ENCODE results near the gene CCDC57. TPM values are rescaled to one million over a fixed set of nuclear protein-coding genes. Genes with fewer than 3 reads are reported as not detected.

The CCDC57 gene
- polyA plus RNA-seq, 1 donor (not counting 4 experiments of a cell fraction or from before 2014, with no cell fraction given) = 19.2 TPM

DNA sequence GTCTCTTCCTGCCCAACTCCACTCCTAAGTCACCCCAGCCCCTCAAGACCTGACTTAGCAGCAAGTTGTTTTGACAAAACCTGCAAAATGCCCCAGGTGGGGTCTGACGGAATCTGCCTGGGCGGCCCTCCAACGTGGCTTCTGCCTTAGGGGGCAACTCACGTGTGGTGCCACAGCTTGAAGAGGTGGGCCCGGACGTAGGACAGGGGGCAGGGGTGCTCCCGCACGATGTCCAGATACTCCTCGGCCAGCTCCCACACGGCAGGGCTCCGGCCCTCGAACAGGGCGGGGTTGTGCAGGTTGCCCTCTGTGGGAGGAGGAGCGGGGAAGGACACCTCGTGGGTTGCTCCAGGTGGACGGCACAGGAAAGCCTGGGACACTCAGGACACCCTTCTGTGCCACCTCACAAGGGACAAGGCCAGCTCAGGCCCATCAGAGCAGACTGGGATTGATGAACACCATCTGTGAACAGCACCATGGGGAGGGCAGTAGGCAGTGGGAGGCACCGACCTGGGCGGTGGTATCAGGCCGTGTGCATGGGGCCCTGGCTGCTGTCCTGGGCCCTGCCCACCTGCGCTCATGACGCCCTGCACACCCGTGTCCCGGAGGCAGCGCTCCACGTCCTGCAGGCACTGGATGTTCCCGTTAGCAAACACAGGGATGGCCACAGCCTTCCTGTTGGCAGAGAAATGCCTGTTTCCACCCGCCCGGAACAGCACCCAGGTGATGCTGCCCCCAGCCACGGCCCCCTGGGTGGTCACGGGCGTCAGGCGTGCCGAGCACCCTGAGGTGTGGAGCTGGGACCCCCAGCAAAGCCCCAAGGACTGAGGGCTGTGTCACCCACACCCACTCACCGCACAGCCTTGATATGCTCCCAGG lies 151.4 kb downstream of the CCDC57 start:
- dilution Hi-C loops (cut with MboI; ENCODE audit: extremely low pct_ligation_motif_present, low sequenced_read_pairs) = no loop called here
- H3K4me1 ChIP-seq (ENCODE audit: control insufficient read depth, extremely low read depth, insufficient read depth, low read length) = peaks cover 12% of the 10 kb centered on the region
- H4K20me1 ChIP-seq (ENCODE audit: control insufficient read depth, extremely low read depth, insufficient read depth, low read length) = peaks cover 9% of the 10 kb centered on the region
- FAIRE-seq (no peak), DNase-seq (ENCODE audit: low read depth, low spot score) (no peak)
- H3K9ac ChIP-seq (ENCODE audit: control insufficient read depth, extremely low read depth, insufficient read depth, low read length) = no peak overlapping the region
- no peak overlapping the region for H2AFZ ChIP-seq (ENCODE audit: control insufficient read depth, low read length)
- no peak overlapping the region for H3K4me3 ChIP-seq (ENCODE audit: control insufficient read depth in 2 of 3, extremely low read depth in 1 of 3, insufficient read depth in 2 of 3, low read depth in 1 of 3, low read length in 3 of 3)
- H3K9me3 ChIP-seq (ENCODE audit: control insufficient read depth, low read depth, low read length) = no peaks in the 10 kb centered on the region
- no peak overlapping the region for H3K4me2 ChIP-seq (ENCODE audit: control insufficient read depth, extremely low read depth, insufficient read depth, low read depth, low read length)
- no peaks in the 10 kb centered on the region for H3K9me1 ChIP-seq (ENCODE audit: control insufficient read depth, extremely low read depth, insufficient read depth, low read length)
- H3K27ac ChIP-seq (ENCODE audit: control insufficient read depth, insufficient read depth, low read length) = no peak overlapping the region
- H3K36me3 ChIP-seq (ENCODE audit: control insufficient read depth in 2 of 2, extremely low read depth in 1 of 2, insufficient read depth in 2 of 2, low read length in 2 of 2) = peaks cover 28 to 34% of the 10 kb centered on the region in 2 experiments
- no peaks in the 10 kb centered on the region for H3K27me3 ChIP-seq (ENCODE audit: control insufficient read depth, extremely low read depth, insufficient read depth, low read length)
- no peak for TF ChIP-seq EZH2 (IDR thresholded peaks at IDR 0.05; ENCODE audit: low read length)
- TF ChIP-seq, protein P1, sequence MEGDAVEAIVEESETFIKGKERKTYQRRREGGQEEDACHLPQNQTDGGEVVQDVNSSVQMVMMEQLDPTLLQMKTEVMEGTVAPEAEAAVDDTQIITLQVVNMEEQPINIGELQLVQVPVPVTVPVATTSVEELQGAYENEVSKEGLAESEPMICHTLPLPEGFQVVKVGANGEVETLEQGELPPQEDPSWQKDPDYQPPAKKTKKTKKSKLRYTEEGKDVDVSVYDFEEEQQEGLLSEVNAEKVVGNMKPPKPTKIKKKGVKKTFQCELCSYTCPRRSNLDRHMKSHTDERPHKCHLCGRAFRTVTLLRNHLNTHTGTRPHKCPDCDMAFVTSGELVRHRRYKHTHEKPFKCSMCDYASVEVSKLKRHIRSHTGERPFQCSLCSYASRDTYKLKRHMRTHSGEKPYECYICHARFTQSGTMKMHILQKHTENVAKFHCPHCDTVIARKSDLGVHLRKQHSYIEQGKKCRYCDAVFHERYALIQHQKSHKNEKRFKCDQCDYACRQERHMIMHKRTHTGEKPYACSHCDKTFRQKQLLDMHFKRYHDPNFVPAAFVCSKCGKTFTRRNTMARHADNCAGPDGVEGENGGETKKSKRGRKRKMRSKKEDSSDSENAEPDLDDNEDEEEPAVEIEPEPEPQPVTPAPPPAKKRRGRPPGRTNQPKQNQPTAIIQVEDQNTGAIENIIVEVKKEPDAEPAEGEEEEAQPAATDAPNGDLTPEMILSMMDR (optimal IDR thresholded peaks at IDR 0.05 in 1 of 3, IDR thresholded peaks at IDR 0.05 in 1 of 3, conservative IDR thresholded peaks at IDR 0.05 in 1 of 3; ENCODE audit: extremely low read depth in 1 of 3, insufficient read depth in 2 of 3, low read length in 3 of 3) = no peak
- H3K79me2 ChIP-seq (ENCODE audit: control insufficient read depth, insufficient read depth, low read length) = peaks cover 20% of the 10 kb centered on the region

DNA sequence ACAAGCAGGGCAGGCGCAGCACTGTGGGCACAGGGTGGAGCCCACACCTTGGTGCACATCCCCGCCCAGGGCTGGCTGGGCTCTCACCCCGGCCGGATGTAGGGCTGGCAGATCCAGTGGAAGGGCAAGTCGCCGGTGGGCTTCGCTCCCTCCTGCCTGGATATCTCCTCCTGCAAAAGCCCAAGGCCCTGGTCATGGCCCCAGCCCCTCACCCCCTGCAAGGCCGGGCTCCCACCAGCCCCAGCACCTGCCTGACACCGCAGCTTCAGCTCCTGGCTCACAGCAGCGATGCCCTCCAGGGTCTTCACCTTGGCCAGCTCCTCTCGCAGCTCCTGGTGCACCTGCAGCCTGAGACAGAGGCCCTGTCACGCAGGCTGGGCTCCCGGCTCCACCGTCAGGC lies 152.0 kb downstream of the CCDC57 start:
- H4K20me1 ChIP-seq (ENCODE audit: control insufficient read depth, extremely low read depth, insufficient read depth, low read length) = peaks cover 9% of the 10 kb centered on the region
- DNase-seq (ENCODE audit: low read depth, low spot score) = no peak
- no peaks in the 10 kb centered on the region for H3K9me1 ChIP-seq (ENCODE audit: control insufficient read depth, extremely low read depth, insufficient read depth, low read length)

More for the DNA sequence above, 152.0 kb downstream of the CCDC57 start:
- Histone ChIP-seq H3K4me1 (ENCODE audit: control insufficient read depth, extremely low read depth, insufficient read depth, low read length) (peaks cover 7% of the 10 kb centered on the region), H3K4me3 (ENCODE audit: control insufficient read depth in 2 of 3, extremely low read depth in 1 of 3, insufficient read depth in 2 of 3, low read depth in 1 of 3, low read length in 3 of 3) (no peak overlapping the region), H3K79me2 (ENCODE audit: control insufficient read depth, insufficient read depth, low read length) (peaks cover 20% of the 10 kb centered on the region), H2AFZ (ENCODE audit: control insufficient read depth, low read length) (no peak overlapping the region), H3K4me2 (ENCODE audit: control insufficient read depth, extremely low read depth, insufficient read depth, low read depth, low read length) (no peak overlapping the region), H3K36me3 (ENCODE audit: control insufficient read depth in 2 of 2, extremely low read depth in 1 of 2, insufficient read depth in 2 of 2, low read length in 2 of 2) (peaks cover 35 to 36% of the 10 kb centered on the region in 2 experiments), H3K27ac (ENCODE audit: control insufficient read depth, insufficient read depth, low read length) (no peak overlapping the region), H3K9ac (ENCODE audit: control insufficient read depth, extremely low read depth, insufficient read depth, low read length) (no peak overlapping the region), H3K9me3 (ENCODE audit: control insufficient read depth, low read depth, low read length) (no peaks in the 10 kb centered on the region), H3K27me3 (ENCODE audit: control insufficient read depth, extremely low read depth, insufficient read depth, low read length) (no peaks in the 10 kb centered on the region)
- dilution Hi-C loops (cut with MboI; ENCODE audit: extremely low pct_ligation_motif_present, low sequenced_read_pairs) = no loop called here
- no peak for FAIRE-seq
- no peak for TF ChIP-seq EZH2 (IDR thresholded peaks at IDR 0.05; ENCODE audit: low read length)
- TF ChIP-seq, protein P1 (optimal IDR thresholded peaks at IDR 0.05 in 1 of 3, IDR thresholded peaks at IDR 0.05 in 1 of 3, conservative IDR thresholded peaks at IDR 0.05 in 1 of 3; ENCODE audit: extremely low read depth in 1 of 3, insufficient read depth in 2 of 3, low read length in 3 of 3) = no peak

All from keratinocyte (primary cell).